Stromal cell of bone marrow (primary cell): ENCODE results near the gene PIGQ.

ENCODE experiments used
- DNase-seq: peaks from one replicate; pipeline ENCODE4 v3.0.0-alpha.2; 2012; ENCODE audit warnings: low read depth

The PIGQ gene

DNA sequence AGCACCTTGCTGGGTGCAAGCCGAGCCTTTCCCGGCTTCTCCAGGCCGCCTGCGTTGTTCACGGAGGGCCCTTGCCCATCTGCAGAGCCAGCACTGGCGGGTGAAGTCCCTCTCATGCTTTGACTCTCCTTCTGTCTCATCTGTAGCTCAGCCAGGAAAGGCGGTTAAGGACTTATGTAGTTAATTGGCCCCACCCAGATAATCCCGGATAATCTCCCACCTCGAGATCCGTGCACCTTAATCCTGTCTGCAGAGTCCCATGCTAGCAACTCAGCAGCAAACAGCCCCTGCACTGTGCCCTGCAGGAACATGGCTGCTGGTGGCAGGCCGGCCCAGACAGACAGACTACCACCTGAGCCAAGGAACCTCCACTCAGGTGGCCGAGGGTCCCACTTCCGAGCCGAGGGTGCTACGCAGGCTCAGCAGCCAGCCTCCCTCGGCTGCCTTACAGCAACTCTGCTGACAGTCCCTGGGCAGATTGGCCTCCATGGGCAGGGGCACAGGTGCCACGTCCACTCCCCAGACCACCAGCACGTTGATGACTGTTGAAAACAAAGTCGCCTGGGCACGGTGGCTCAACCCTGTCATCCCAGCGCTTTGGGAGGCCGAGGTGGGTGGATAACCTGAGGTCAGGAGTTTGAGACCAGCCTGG, 37.0 kb downstream of the PIGQ start:
- no peak for DNase-seq

GRCh38 chr16:608019-608418, 38.3 kb downstream of the PIGQ start:
- DNase-seq, result no peak

GRCh38 chr16:609316-609715, 39.5 kb downstream of the PIGQ start:
- DNase-seq, result no peak

DNA sequence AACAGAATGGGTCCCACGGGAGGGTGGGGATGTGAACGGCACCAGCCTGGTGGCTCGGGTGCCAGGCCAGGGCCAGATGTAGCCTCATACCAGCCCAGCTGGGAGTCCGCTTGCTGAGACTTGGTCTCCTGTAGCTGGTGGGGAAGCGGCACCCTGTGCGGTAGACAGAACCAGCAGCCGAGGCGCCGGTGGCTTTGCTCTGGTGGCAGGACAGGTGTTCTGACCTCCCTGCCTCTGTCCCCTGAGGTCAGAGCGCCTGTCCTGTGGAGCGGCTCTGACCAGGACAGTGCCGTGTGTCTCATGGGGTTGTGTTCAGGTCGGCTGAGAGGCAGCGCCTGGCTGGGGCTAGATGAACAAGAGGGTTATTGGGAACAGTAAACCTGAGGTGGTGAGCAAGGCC, 40.2 kb downstream of the PIGQ start:
- DNase-seq, result no peak

- DNase-seq, result no peak
Measured at GRCh38 chr16:610513-611381, 41.0 kb downstream of the PIGQ start.

GRCh38 chr16:615122-615521, 45.4 kb downstream of the PIGQ start:
- DNase-seq, result no peak

GRCh38 chr16:616733-617586, 47.2 kb downstream of the PIGQ start:
- no peak for DNase-seq

GRCh38 chr16:617855-618254, 48.1 kb downstream of the PIGQ start:
- no peak for DNase-seq

GRCh38 chr16:619476-620100, 49.8 kb downstream of the PIGQ start:
- no peak for DNase-seq

- DNase-seq, result no peak
Measured at GRCh38 chr16:620700-621525, 51.1 kb downstream of the PIGQ start.

- no peak for DNase-seq
Measured at GRCh38 chr16:621526-622105, 51.8 kb downstream of the PIGQ start.

DNA sequence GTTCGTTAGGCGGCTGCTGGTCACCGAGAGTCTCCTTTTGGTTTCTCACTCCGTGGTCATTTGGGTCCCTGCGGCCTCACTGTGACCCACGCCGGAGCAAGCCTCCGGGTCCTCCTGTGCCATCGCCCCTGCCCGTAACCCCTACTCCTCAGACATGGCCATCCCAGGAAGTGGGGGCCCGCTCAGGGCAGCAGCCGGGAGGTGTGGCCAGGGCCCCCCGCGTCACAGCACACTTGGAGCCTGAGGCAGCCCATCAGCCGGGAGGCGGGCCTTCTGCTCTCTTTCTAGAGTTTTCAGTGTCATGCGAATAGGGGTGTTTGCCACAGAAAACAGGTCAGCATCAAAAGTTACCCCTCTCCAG, 53.1 kb downstream of the PIGQ start:
- no peak for DNase-seq

DNA sequence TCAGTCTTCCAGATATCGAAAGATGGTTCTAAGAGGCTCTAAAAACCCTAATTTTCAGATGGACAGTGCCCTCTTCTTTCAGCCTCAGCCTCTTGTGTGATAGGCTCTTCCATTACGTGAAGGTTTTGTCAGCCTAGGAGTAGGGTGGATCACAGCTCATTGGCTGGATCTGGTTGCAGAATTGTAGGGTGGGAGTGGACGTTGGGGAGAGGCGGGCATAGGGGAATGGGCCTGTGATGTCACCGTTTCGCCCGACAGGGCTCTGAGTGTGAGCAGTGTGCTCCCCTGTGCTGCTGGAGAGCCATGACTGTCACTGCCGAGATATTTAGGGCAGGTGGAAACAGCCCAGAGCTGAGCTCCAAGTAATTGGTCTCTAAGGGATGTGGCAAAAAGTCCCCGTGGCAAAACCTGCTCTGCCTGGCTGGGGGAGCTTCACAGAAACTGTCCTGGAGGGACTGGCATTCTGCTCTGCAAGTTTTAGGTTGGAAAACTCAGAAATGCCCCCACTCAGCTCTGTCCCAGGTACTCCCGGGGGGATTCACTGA, 54.8 kb downstream of the PIGQ start:
- no peak for DNase-seq

DNA sequence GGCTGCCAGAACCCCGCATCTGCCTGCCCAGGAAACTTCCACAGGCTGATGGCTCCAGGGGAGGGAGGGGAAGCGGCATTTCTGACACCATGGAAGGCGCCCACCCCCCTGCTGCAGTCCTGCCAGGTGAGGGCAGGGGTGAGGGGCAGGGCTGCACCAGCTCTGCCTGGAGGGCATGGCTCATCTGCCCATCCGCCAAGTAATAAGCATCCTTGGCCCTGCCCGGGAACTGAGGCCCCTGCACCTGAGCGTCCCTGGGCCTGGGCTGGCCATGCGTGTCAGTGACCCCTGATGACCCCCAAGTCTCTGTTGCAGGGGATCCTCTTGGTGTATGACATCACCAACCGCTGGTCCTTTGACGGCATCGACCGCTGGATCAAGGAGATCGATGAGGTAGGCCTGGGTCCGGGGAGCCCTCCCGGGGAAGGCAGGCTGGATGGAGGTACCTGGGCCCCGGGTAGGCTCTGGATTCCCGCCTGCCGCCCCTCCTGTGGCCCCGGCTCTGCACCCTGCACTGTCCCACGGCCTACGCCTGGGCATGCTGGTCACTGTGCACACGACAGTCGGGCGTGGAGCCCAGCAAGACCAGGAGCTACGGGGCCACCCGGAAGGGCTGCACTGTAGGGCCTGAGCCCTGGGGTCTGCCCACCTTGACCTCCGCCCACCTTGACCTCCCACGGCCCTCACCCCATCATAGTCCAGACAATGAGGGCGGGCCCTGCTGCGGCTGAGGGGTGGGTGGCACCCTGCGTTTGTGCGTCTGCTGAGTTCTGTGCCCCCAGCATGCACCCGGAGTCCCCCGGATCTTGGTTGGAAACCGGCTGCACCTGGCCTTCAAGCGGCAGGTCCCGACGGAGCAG, 55.6 kb downstream of the PIGQ start:
- DNase-seq, result no peak

- no peak for DNase-seq
Measured at GRCh38 chr16:625977-626765, 56.4 kb downstream of the PIGQ start.

- peak; percentile 95 for DNase-seq
Measured at GRCh38 chr16:626787-627453, 57.2 kb downstream of the PIGQ start.

GRCh38 chr16:627454-628239, 57.9 kb downstream of the PIGQ start:
- no peak for DNase-seq
